Measurements from ENCODE around the gene TMEM178B.

TMEM178B gene

GRCh38 chr7:141220263-141220880 is 146.5 kb downstream of the TMEM178B start:
- Histone ChIP-seq H3K4me1 (no peaks in the 10 kb centered on the region), H3K36me3 (no peaks in the 10 kb centered on the region), H3K27me3 (no peaks in the 10 kb centered on the region), H3K27ac (no peak overlapping the region), H3K4me3 (no peak overlapping the region), H3K9me3 (no peaks in the 10 kb centered on the region)
- intact Hi-C loops (cut with DNase I; ENCODE audit: low total_unique reads), result no loop called here
- DNase-seq, result no peak
- no peak for TF ChIP-seq CTCF (IDR thresholded peaks at IDR 0.05)

- Histone ChIP-seq H3K36me3 (no peaks in the 10 kb centered on the region), H3K9me3 (no peaks in the 10 kb centered on the region), H3K4me1 (no peaks in the 10 kb centered on the region), H3K4me3 (no peak overlapping the region), H3K27ac (no peak overlapping the region), H3K27me3 (no peaks in the 10 kb centered on the region)
- DNase-seq, result no peak
- no peak for TF ChIP-seq CTCF (IDR thresholded peaks at IDR 0.05)
- intact Hi-C loops (cut with DNase I; ENCODE audit: low total_unique reads), result no loop called here
Observed at GRCh38 chr7:141221007-141221612, 147.2 kb downstream of the TMEM178B start.

- no peak overlapping the region for H3K27ac ChIP-seq
- intact Hi-C loops (cut with DNase I; ENCODE audit: low total_unique reads), result no loop called here
- H3K4me3 ChIP-seq, result no peak overlapping the region
- DNase-seq, result no peak
- no peak for TF ChIP-seq CTCF (IDR thresholded peaks at IDR 0.05)
- no peaks in the 10 kb centered on the region for H3K9me3 ChIP-seq
- H3K4me1 ChIP-seq, result no peaks in the 10 kb centered on the region
- no peaks in the 10 kb centered on the region for H3K36me3 ChIP-seq
- no peaks in the 10 kb centered on the region for H3K27me3 ChIP-seq
Observed at GRCh38 chr7:141225916-141226618, 152.2 kb downstream of the TMEM178B start.

GRCh38 chr7:141227454-141227853 is 153.6 kb downstream of the TMEM178B start:
- Histone ChIP-seq H3K4me3 (no peak overlapping the region), H3K27ac (no peak overlapping the region), H3K9me3 (no peaks in the 10 kb centered on the region), H3K27me3 (no peaks in the 10 kb centered on the region), H3K4me1 (no peaks in the 10 kb centered on the region), H3K36me3 (no peaks in the 10 kb centered on the region)
- no peak for DNase-seq
- intact Hi-C loops (cut with DNase I; ENCODE audit: low total_unique reads), result no loop called here
- TF ChIP-seq CTCF (IDR thresholded peaks at IDR 0.05), result no peak

GRCh38 chr7:141228482-141228881 is 154.6 kb downstream of the TMEM178B start:
- no peak for TF ChIP-seq CTCF (IDR thresholded peaks at IDR 0.05)
- Histone ChIP-seq H3K9me3 (no peaks in the 10 kb centered on the region), H3K27me3 (no peaks in the 10 kb centered on the region), H3K4me3 (no peak overlapping the region), H3K27ac (no peak overlapping the region), H3K36me3 (no peaks in the 10 kb centered on the region), H3K4me1 (no peaks in the 10 kb centered on the region)
- no peak for DNase-seq
- intact Hi-C loops (cut with DNase I; ENCODE audit: low total_unique reads), result no loop called here
